Heart left ventricle (tissue), 16 donors: Measurements from ENCODE around the gene C6orf58. TPM values are rescaled to one million over a fixed set of nuclear protein-coding genes. Genes with fewer than 3 reads are reported as not detected.

Experiments
- ATAC-seq, 4 donors: fragments of 200-7000 bp; cut with Tn5 transposase; one replicate each; pipeline ENCODE4 v1.9.1; 2020 to 2022; ENCODE audit warnings: moderate library complexity in 4 of 4, mild to moderate bottlenecking in 3 of 4, moderate number of reproducible peaks in 1 of 4
- DNase-seq, 5 donors: peaks; one replicate each; pipeline ENCODE4 v3.0.0-alpha.2; 2020
- H3K27ac ChIP-seq, 12 donors: fragments of 200-600 bp; sonication (generic) in 4 of 12; one replicate each; pipeline versions ENCODE4 v1.5.0 to v1.8.0; 2016 to 2022; ENCODE audit warnings: mild to moderate bottlenecking in 2 of 12
- H3K27me3 ChIP-seq, 9 donors: fragments of 200-600 bp; sonication (generic) in 2 of 9; one replicate each; pipeline versions ENCODE4 v1.5.1 to v1.8.0; 2016 to 2022; ENCODE audit warnings: mild to moderate bottlenecking in 3 of 9
- H3K36me3 ChIP-seq, 9 donors: fragments of 200-600 bp; sonication (generic) in 2 of 9; one replicate each; pipeline versions ENCODE4 v1.5.0 to v1.8.0; 2018 to 2022; ENCODE audit warnings: mild to moderate bottlenecking in 2 of 9
- H3K4me1 ChIP-seq, 12 donors: fragments of 200-600 bp; sonication (generic) in 4 of 12; one replicate each; pipeline versions ENCODE4 v1.5.0 to v1.8.0; 2016 to 2022; ENCODE audit warnings: mild to moderate bottlenecking in 3 of 12
- H3K4me3 ChIP-seq, 12 donors: fragments of 200-600 bp; sonication (generic) in 4 of 12; one replicate each; pipeline versions ENCODE4 v1.5.0 to v1.8.0; 2017 to 2022; ENCODE audit warnings: mild to moderate bottlenecking in 9 of 12, moderate library complexity in 4 of 12
- H3K9me3 ChIP-seq, 12 donors: fragments of 200-600 bp; sonication (generic) in 4 of 12; one replicate each; pipeline versions ENCODE4 v1.5.0 to v1.8.0; 2016 to 2022; ENCODE audit warnings: mild to moderate bottlenecking in 1 of 12
- POLR2A ChIP-seq, 2 donors: fragments of 450-650 bp; IDR thresholded peaks; one replicate each; pipeline ENCODE4 v1.6.1; 2017; ENCODE audit warnings: antibody characterized with exemption in 2 of 2, mild to moderate bottlenecking in 2 of 2, moderate library complexity in 2 of 2
- WGBS, 4 donors: extraction: QIAGEN DNeasy Blood & Tissue Kit in 2 of 4; methylation state at CpG; one replicate each; pipeline versions ENCODE4 v1.1.5 to v1.1.7; 2013 to 2018; 5-methylcytosine and 5-hydroxymethylcytosine counted together
- intact Hi-C, 10 donors: fragments of 100-400 bp; cut with DNase I; formaldehyde crosslinking; loops; one replicate each; pipeline versions ENCODE4 v1.11.1 to v1.14.2; 2022
- polyA plus RNA-seq, 2 donors: library from polyadenylated mRNA; stranded (reverse); fragments of 200-250 nt; gene quantifications; one replicate each; pipeline ENCODE4 v1.2.3, GENCODE V29; 2013
- total RNA-seq, 9 donors: library from RNA; depleted of rRNA in 2 of 9; stranded (reverse); fragments of >200 nt in 2 of 9; fragmentation: NEBNext Ultra II Directional in 3 of 9; extraction: Animal tissue kit (Norgen Biotek cat#: 25700) in 3 of 9; gene quantifications; one replicate each; pipeline versions ENCODE4 v1.1.0 to v1.2.4, GENCODE V29; 2016 to 2023
- TF ChIP-seq, protein P1 (sequence below), 12 donors: fragments of 200-600 bp; sonication (generic) in 4 of 12; IDR thresholded peaks; one replicate each; pipeline versions ENCODE4 v1.5.0 to v1.8.0; 2018 to 2022; ENCODE audit warnings: antibody characterized with exemption in 12 of 12, mild to moderate bottlenecking in 5 of 12
- donor health status: ischemic (EF 13 %, LVEDD 7.1; RV severe dilation, severe dysfunction).
- donor health status: healthy with polysubstance abuse.
- donor health status: DM: no; HTN: yes; CAD: no.
- donor health status: DM: no; HTN: no; CAD: no.
- donor health status: ischemic (EF 25% LVEDD 6.9; RV normal size, moderate dysfunction).
- donor health status: ischemic (EF 25% LVEDD 5.7; RV mildly dilated, moderate dysfunction).
- donor health status: healthy.
- donor health status: DM: yes; HTN: yes; CAD: no.
- donor health status: ischemic (EF 35%, LVEDD 5.7; RV mildly dilated, moderate dysfunction).
- donor health status: nonischemic (EF 11% LVEDD 7.7; RV severe dilation, severe dysfunction).
- donor health status: DM: yes; HTN: yes; CAD: no.
- donor health status: PGD.
- donor health status: ischemic (EF 29% LVEDD 5.4; RV normal size, mild dysfunction).
- donor health status: nonischemic (EF 23%, LVEDD 6.1; RV moderate dilation, normal function).

C6orf58 gene
- total and polyA plus RNA-seq, 11 donors: not detected

DNA sequence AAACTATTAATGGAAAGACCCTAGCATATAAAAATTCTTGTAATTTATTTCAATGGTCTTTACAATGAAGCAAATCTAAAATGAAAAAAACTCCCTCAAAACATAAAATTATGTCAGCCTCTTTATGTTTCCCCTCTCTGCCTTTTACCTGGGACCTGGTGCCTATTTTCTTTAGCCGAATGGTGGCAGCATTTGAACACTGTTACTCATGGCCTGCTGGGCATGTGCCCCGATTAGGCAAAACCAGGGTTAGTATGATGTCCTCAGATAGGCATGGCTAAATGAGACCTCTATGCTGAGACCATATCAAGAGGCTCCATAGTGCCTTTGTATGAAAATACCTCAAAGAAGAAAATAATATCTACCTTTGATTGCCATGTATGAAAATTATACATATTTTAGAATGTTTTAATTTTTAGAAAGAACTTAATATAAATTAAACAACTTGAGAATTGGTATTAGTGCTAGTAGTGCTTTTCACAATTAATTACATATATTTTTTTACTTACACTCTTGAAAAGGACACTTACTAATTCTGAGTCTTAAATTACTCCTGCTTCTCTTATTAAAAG, 22.5 kb upstream of the C6orf58 start:
- Histone ChIP-seq H3K4me1 (no peaks in the 10 kb centered on the region), H3K27me3 (peaks cover 0 to 14% (median 0%) of the 10 kb centered on the region in 9 donors), H3K27ac (no peak overlapping the region), H3K9me3 (no peaks in the 10 kb centered on the region), H3K36me3 (no peaks in the 10 kb centered on the region), H3K4me3 (no peak overlapping the region)
- no peak for DNase-seq
- intact Hi-C loops: no loop called here
- 14 to 38% (median 21%) methylated on average over 2 of the region's 2 CpGs for WGBS, 4 donors
- ATAC-seq: no peak
- no peak for TF ChIP-seq POLR2A (IDR thresholded peaks at IDR 0.05)
- TF ChIP-seq, protein P1, sequence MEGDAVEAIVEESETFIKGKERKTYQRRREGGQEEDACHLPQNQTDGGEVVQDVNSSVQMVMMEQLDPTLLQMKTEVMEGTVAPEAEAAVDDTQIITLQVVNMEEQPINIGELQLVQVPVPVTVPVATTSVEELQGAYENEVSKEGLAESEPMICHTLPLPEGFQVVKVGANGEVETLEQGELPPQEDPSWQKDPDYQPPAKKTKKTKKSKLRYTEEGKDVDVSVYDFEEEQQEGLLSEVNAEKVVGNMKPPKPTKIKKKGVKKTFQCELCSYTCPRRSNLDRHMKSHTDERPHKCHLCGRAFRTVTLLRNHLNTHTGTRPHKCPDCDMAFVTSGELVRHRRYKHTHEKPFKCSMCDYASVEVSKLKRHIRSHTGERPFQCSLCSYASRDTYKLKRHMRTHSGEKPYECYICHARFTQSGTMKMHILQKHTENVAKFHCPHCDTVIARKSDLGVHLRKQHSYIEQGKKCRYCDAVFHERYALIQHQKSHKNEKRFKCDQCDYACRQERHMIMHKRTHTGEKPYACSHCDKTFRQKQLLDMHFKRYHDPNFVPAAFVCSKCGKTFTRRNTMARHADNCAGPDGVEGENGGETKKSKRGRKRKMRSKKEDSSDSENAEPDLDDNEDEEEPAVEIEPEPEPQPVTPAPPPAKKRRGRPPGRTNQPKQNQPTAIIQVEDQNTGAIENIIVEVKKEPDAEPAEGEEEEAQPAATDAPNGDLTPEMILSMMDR (IDR thresholded peaks at IDR 0.05): peak in 7 of 12 donors; percentile 9 to 25 (median 20)

DNA sequence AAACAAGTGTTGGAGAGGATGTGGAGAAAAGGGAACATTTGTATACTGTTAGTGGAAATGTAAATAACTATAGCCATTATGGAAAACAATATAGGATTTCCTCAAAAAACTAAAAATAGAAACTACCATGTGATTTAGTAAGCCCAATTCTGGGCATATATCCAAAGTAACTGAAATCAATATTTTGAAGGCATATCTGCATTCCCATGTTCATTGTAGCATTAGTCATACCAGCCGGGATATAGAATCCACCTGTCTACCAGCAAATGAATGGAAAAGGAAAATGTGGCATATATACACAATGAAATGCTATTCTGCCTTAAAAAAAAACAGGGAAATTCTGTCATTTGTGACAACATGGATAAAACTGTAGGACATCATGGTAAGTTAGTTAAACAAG, 15.3 kb upstream of the C6orf58 start:
- ATAC-seq (no peak), DNase-seq (no peak)
- Histone ChIP-seq H3K27me3 (peaks cover 0 to 2% (median 0%) of the 10 kb centered on the region in 9 donors), H3K4me3 (no peak overlapping the region), H3K27ac (no peak overlapping the region), H3K9me3 (no peaks in the 10 kb centered on the region), H3K36me3 (no peaks in the 10 kb centered on the region), H3K4me1 (no peaks in the 10 kb centered on the region)
- WGBS, 4 donors: 23 to 77% (median 37%) methylated on average over 1 of the region's 1 CpG
- intact Hi-C loops: no loop called here
- TF ChIP-seq POLR2A (IDR thresholded peaks at IDR 0.05): no peak
- TF ChIP-seq, protein P1 (IDR thresholded peaks at IDR 0.05): no peak

DNA sequence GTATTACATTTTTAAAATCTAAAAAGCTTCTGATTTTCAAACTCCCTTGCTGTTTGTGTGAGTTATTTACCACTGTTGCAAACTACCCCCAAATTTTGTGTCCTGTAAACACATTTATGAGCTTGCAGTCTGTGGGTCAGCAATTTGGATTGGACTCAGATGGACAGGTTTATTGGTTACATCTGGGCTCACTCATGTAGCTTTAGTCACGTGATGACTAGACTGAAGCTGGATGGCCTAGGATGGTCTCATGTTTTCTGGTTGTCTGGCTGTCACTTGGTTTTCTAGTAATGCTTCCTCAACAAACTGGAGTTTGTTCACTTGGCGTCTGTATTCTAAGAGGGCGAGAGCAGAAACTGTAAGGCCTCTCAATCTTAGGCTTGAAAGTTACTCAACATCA, 12.2 kb upstream of the C6orf58 start:
- Histone ChIP-seq H3K9me3 (no peaks in the 10 kb centered on the region), H3K4me3 (no peak overlapping the region), H3K27ac (no peak overlapping the region), H3K27me3 (peaks cover 0 to 2% (median 0%) of the 10 kb centered on the region in 9 donors), H3K4me1 (no peaks in the 10 kb centered on the region), H3K36me3 (no peaks in the 10 kb centered on the region)
- ATAC-seq (no peak), DNase-seq (no peak)
- WGBS, 4 donors: 80 to 85% (median 83%) methylated on average over 3 of the region's 3 CpGs
- intact Hi-C loops: no loop called here
- TF ChIP-seq, protein P1 (IDR thresholded peaks at IDR 0.05): no peak
- no peak for TF ChIP-seq POLR2A (IDR thresholded peaks at IDR 0.05)

DNA sequence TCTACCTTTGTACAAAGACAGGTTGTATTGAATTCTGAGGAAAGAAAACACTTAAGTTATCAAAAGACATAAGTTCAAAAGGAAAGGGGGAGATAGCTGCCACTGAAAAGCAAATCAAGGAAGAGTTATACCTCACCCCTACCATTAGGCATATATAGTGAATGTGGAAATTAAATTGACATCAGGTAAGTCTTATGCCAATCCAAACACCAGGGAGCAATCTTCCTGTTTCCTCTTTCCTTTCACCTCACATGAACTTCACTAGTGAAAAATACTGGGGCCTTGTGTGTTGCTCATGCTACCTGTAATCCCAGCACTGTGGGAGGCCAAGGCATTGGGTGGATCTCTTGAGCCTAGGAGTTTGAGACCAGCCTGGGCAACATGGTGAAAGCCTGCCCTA, 10.9 kb upstream of the C6orf58 start:
- Histone ChIP-seq H3K9me3 (no peaks in the 10 kb centered on the region), H3K27ac (no peak overlapping the region), H3K27me3 (peaks cover 0 to 2% (median 0%) of the 10 kb centered on the region in 9 donors), H3K4me1 (no peaks in the 10 kb centered on the region), H3K36me3 (no peaks in the 10 kb centered on the region), H3K4me3 (no peak overlapping the region)
- DNase-seq: no peak
- TF ChIP-seq, protein P1 (IDR thresholded peaks at IDR 0.05): no peak
- no peak for TF ChIP-seq POLR2A (IDR thresholded peaks at IDR 0.05)
- intact Hi-C loops: no loop called here
- ATAC-seq: no peak
